ENCODE measurements around the gene SLC35F3. TPM values are rescaled to one million over a fixed set of nuclear protein-coding genes. Genes with fewer than 3 reads are reported as not detected.

Gene SLC35F3
- total and polyA plus RNA-seq, 8 donors: 1.4 to 7.1 (median 2.5) TPM

DNA sequence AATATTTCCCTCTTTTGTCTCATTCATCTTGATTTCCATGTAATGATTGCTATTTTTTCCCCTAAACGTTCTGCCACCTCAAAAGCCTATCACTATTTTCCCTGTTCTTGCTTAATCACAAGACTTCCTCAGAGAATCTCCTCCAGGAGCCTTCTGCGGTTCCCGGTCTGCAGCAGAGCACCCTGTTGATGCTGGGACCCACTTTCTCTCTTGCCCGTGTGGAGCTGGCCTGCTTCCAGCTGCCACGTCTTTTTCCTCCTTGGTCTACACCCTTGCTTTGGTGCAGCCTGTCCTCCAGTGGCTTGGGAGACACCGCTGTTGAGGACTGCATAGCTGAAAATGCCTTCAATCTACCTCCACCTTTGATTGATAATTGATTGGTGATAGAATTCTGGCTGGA, 398.8 kb downstream of the SLC35F3 start:
- DNase-seq (no peak), FAIRE-seq (no peak), ATAC-seq (no peak)
- intact Hi-C loops (cut with DNase I): loop anchor here in 1 of 3 donors (10.0 kb wide), 1 partner anchor 98 kb away; no protein-coding TSS in a partner anchor
- Histone ChIP-seq H3K27ac (no peak overlapping the region), H3K4me1 (no peaks in the 10 kb centered on the region), H3K36me3 (no peaks in the 10 kb centered on the region), H3K4me3 (no peak overlapping the region), H3K9me3 (no peaks in the 10 kb centered on the region), H3K27me3 (no peaks in the 10 kb centered on the region)
- WGBS, 2 donors: 34 to 46% methylated on average over 6 of the region's 6 CpGs
- no peak for TF ChIP-seq CTCF (IDR thresholded peaks at IDR 0.05)

- FAIRE-seq: no peak
- no peak overlapping the region for H3K4me3 ChIP-seq
- no peaks in the 10 kb centered on the region for H3K4me1 ChIP-seq
- H3K27me3 ChIP-seq: no peaks in the 10 kb centered on the region
- WGBS, 2 donors: 82 to 91% methylated on average over 6 of the region's 6 CpGs
- no peak for TF ChIP-seq CTCF (IDR thresholded peaks at IDR 0.05)
- intact Hi-C loops (cut with DNase I): loop anchor here in 1 of 3 donors (10.0 kb wide), 1 partner anchor 103 kb away; no protein-coding TSS in a partner anchor
- no peak for DNase-seq
- ATAC-seq: no peak
- no peaks in the 10 kb centered on the region for H3K36me3 ChIP-seq
- no peaks in the 10 kb centered on the region for H3K9me3 ChIP-seq
- H3K27ac ChIP-seq: no peak overlapping the region
These were observed 403.2 kb downstream of the SLC35F3 start for GRCh38 chr1:234307726-234308125.

GRCh38 chr1:234309243-234309597, 404.7 kb downstream of the SLC35F3 start:
- H3K4me3 ChIP-seq: no peak overlapping the region
- no peak overlapping the region for H3K27ac ChIP-seq
- no peak for TF ChIP-seq CTCF (IDR thresholded peaks at IDR 0.05)
- H3K9me3 ChIP-seq: no peaks in the 10 kb centered on the region
- H3K27me3 ChIP-seq: no peaks in the 10 kb centered on the region
- DNase-seq: no peak
- intact Hi-C loops (cut with DNase I): loop anchor here in 1 of 3 donors (10.0 kb wide), 1 partner anchor 104 kb away; no protein-coding TSS in a partner anchor
- 68 to 74% methylated on average over 4 of the region's 4 CpGs for WGBS, 2 donors
- H3K36me3 ChIP-seq: no peaks in the 10 kb centered on the region
- peak in 2 of 4 donors; percentile 10 to 17 for ATAC-seq
- FAIRE-seq: no peak
- no peaks in the 10 kb centered on the region for H3K4me1 ChIP-seq

DNA sequence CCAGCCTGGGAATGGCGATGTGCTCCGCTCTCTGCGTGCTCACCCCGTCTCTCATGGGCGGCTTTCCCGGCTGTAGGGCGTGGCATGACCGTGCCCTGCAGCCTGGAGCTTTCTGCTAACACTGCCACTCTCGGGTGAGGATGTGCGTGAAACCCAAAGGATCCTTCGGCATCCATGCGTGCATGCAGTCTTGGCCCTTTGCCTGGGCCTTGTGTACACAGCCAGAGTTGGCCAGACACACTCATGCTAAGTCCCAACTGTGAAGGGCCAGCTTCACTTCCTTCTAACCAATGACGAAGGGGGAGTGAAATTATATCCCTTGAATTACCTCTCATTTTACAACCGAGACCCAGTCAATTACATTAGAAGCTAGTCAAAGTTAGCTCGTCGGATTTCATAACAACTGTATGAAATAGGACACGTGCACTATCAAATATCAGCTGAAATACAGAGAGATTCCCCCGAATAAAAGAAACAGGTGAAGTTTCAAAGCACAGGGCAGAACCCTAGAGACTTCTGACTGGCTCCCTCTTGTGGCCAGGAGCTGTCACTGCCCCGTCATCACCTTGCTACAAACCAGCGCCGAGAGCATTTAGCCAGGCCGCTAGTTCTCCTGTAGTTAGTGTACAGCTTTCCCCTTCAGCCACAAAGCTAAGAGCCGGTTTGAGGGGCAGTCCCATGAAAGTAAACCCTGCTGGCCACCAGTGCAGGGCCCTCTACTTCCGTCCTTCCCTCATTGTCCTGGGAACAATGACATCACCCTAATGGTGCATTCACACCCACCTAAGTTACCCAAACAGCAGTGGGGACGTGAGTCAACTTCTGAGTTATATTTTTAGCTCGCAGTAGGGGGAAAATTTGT, 405.4 kb downstream of the SLC35F3 start:
- H3K36me3 ChIP-seq: no peaks in the 10 kb centered on the region
- H3K4me3 ChIP-seq: no peak overlapping the region
- WGBS, 2 donors: 26 to 30% methylated on average over 26 of the region's 26 CpGs
- FAIRE-seq: no peak
- H3K4me1 ChIP-seq: no peaks in the 10 kb centered on the region
- ATAC-seq: peak; percentile 93 to 98 (median 94)
- DNase-seq: peak; percentile 52 to 80 (median 77)
- H3K9me3 ChIP-seq: no peaks in the 10 kb centered on the region
- H3K27me3 ChIP-seq: no peaks in the 10 kb centered on the region
- H3K27ac ChIP-seq: no peak overlapping the region
- TF ChIP-seq CTCF (IDR thresholded peaks at IDR 0.05): peak; percentile 86 to 91 (median 88)
- intact Hi-C loops (cut with DNase I): loop anchor here in 2 of 3 donors (10.0 kb wide), 2 partner anchors 95 to 105 kb away; no protein-coding TSS in a partner anchor

GRCh38 chr1:234310460-234310817, 406.0 kb downstream of the SLC35F3 start:
- H3K4me3 ChIP-seq: no peak overlapping the region
- H3K27ac ChIP-seq: no peak overlapping the region
- TF ChIP-seq CTCF (IDR thresholded peaks at IDR 0.05): no peak
- no peaks in the 10 kb centered on the region for H3K9me3 ChIP-seq
- FAIRE-seq (no peak), ATAC-seq (no peak), DNase-seq (no peak)
- no peaks in the 10 kb centered on the region for H3K27me3 ChIP-seq
- no peaks in the 10 kb centered on the region for H3K4me1 ChIP-seq
- 33 to 52% methylated on average over 1 of the region's 1 CpG for WGBS, 2 donors
- H3K36me3 ChIP-seq: no peaks in the 10 kb centered on the region
- intact Hi-C loops (cut with DNase I): loop anchor here in 1 of 3 donors (10.0 kb wide), 1 partner anchor 96 kb away; no protein-coding TSS in a partner anchor
